B cell (primary cell): ENCODE results near the gene ARL2. TPM values are rescaled to one million over a fixed set of nuclear protein-coding genes. Genes with fewer than 3 reads are reported as not detected.

Source experiments
- ATAC-seq: fragments of 200-7000 bp; cut with Tn5 transposase; one replicate; pipeline ENCODE4 v1.10.0; 2021; ENCODE audit warnings: low read depth, mild to moderate bottlenecking, moderate number of reproducible peaks, moderate library complexity
- CTCF ChIA-PET: fragments of 350-600 bp; sonication (Branson Sonifier 250); formaldehyde crosslinking; loops from one replicate; lab custom pipeline; 2021; ENCODE audit warnings: antibody characterized with exemption, inconsistent platforms; lab: Charles Lee
- POLR2A ChIA-PET: fragments of 350-600 bp; sonication (Branson Sonifier 250); formaldehyde crosslinking; loops from one replicate; lab custom pipeline; 2021; ENCODE audit warnings: antibody characterized with exemption; lab: Charles Lee
- DNase-seq: peaks from one replicate; pipeline ENCODE4 v3.0.0; 2013
- H2AFZ ChIP-seq: 2 replicates; pipeline ENCODE4 v1.6.1; 2012; ENCODE audit warnings: mild to moderate bottlenecking, low read depth, low read length; ENCODE audit not compliant: insufficient read depth, poor library complexity, severe bottlenecking
- H3K27ac ChIP-seq, 2 donors: 1 replicate in 1 of 2; 2 replicates in 1 of 2; pipeline ENCODE4 v1.5.1; 2012 to 2013; ENCODE audit warnings: low read length in 2 of 2, mild to moderate bottlenecking in 2 of 2, moderate library complexity in 1 of 2
- H3K27me3 ChIP-seq, 4 experiments: fragments of 200-600 bp in 1 of 4; sonication (generic) in 1 of 4; replicated peaks in 1 of 4; 1 replicate in 2 of 4; 2 replicates in 2 of 4; pipeline versions ENCODE4 v1.6.1 to v1.7.0; 2013 to 2016; ENCODE audit warnings: low read length in 3 of 4, mild to moderate bottlenecking in 2 of 4, mixed read lengths in 1 of 4, moderate library complexity in 1 of 4; ENCODE audit not compliant: insufficient read depth in 4 of 4, control insufficient read depth in 3 of 4; ENCODE audit errors: control extremely low read depth in 1 of 4
- H3K36me3 ChIP-seq, 2 experiments: replicated peaks in 1 of 2; 1 replicate in 1 of 2; 2 replicates in 1 of 2; pipeline versions ENCODE4 v1.6.1 to v1.7.1; 2013; ENCODE audit warnings: low read length in 1 of 2; ENCODE audit not compliant: insufficient read depth in 2 of 2, control insufficient read depth in 1 of 2; ENCODE audit errors: control extremely low read depth in 1 of 2, extremely low read depth in 1 of 2
- H3K4me1 ChIP-seq, 2 donors: fragments of 200-600 bp in 1 of 2; sonication (generic) in 1 of 2; 1 replicate in 1 of 2; 2 replicates in 1 of 2; pipeline versions ENCODE4 v1.5.1 to v1.6.1; 2013 to 2017; ENCODE audit warnings: low read length in 2 of 2; ENCODE audit not compliant: control insufficient read depth in 2 of 2, insufficient read depth in 2 of 2
- H3K4me2 ChIP-seq: replicated peaks from 2 replicates; pipeline ENCODE3; 2012; ENCODE audit warnings: mild to moderate bottlenecking, low read depth, low read length; ENCODE audit not compliant: poor library complexity, severe bottlenecking
- H3K4me3 ChIP-seq, 5 experiments: fragments of 200-600 bp in 1 of 5; sonication (generic) in 1 of 5; 1 replicate in 3 of 5; 2 replicates in 2 of 5; pipeline versions ENCODE4 v1.5.1 to v1.7.0; 2011 to 2016; ENCODE audit warnings: low read length in 4 of 5, mild to moderate bottlenecking in 4 of 5, low read depth in 2 of 5, control low read depth in 1 of 5, moderate library complexity in 1 of 5; ENCODE audit not compliant: insufficient read depth in 1 of 5; ENCODE audit errors: control extremely low read depth in 1 of 5, extremely low read depth in 1 of 5
- H3K79me2 ChIP-seq: fragments of 200-600 bp; sonication (generic); one replicate; pipeline ENCODE4 v1.6.0; 2016; ENCODE audit warnings: low read length; ENCODE audit not compliant: control insufficient read depth, insufficient read depth
- H3K9ac ChIP-seq: fragments of 200-600 bp; sonication (generic); 2 replicates; pipeline ENCODE4 v1.6.1; 2017; ENCODE audit warnings: mild to moderate bottlenecking, low read length, moderate library complexity
- H3K9me3 ChIP-seq, 3 donors: one replicate each; pipeline versions ENCODE4 v1.6.1 to v1.7.1; 2013; ENCODE audit warnings: low read length in 2 of 3; ENCODE audit not compliant: control insufficient read depth in 2 of 3, insufficient read depth in 1 of 3; ENCODE audit errors: control extremely low read depth in 1 of 3
- H4K20me1 ChIP-seq: 2 replicates; pipeline ENCODE4 v1.6.0; 2012; ENCODE audit warnings: mild to moderate bottlenecking, low read length; ENCODE audit not compliant: insufficient read depth, control insufficient read depth, poor library complexity, severe bottlenecking
- H3K27ac Mint-ChIP-seq: one replicate; pipeline ENCODE4 v1.8.0; 2021; ENCODE audit warnings: mixed read lengths
- H3K27me3 Mint-ChIP-seq: one replicate; pipeline ENCODE4 v1.8.0; 2021; ENCODE audit warnings: mixed read lengths
- H3K4me1 Mint-ChIP-seq: one replicate; pipeline ENCODE4 v1.8.0; 2021; ENCODE audit warnings: mixed read lengths
- H3K4me3 Mint-ChIP-seq: one replicate; pipeline ENCODE4 v1.8.0; 2021; ENCODE audit warnings: mixed read lengths
- H3K9me3 Mint-ChIP-seq: one replicate; pipeline ENCODE4 v1.8.0; 2022; ENCODE audit warnings: mixed read lengths; ENCODE audit not compliant: insufficient read depth
- EZH2 ChIP-seq: IDR thresholded peaks from 2 replicates; pipeline ENCODE4 v1.6.1; 2012; ENCODE audit warnings: borderline replicate concordance, low read depth, mild to moderate bottlenecking, moderate library complexity, low read length; ENCODE audit not compliant: insufficient read depth, poor library complexity, severe bottlenecking
- WGBS: methylation state at CpG from one replicate; pipeline ENCODE4 v1.1.5; 2013; ENCODE audit warnings: missing lambda C conversion rate; ENCODE audit not compliant: insufficient coverage; 5-methylcytosine and 5-hydroxymethylcytosine counted together
- intact Hi-C: fragments of 100-400 bp; cut with micrococcal nuclease; formaldehyde crosslinking; loops from one replicate; pipeline ENCODE4 v1.10.0; 2022
- polyA plus RNA-seq: library from polyadenylated mRNA; depleted of rRNA; stranded (reverse); fragments of >200 nt; gene quantifications from 2 replicates; pipeline ENCODE4 v1.2.3, GENCODE V29; 2012
- total RNA-seq, 2 donors: library from RNA; stranded (reverse); fragments of 120-200 nt in 1 of 2; gene quantifications; 1 replicate in 1 of 2; 2 replicates in 1 of 2; pipeline versions ENCODE4 v1.2.3 to v1.2.4, GENCODE V29; 2013 to 2022
- TF ChIP-seq, protein P1 (sequence below): fragments of 200-600 bp; IDR thresholded peaks from one replicate; pipeline ENCODE4 v1.8.0; 2022; ENCODE audit warnings: antibody characterized with exemption, mild to moderate bottlenecking

ARL2 gene
- total and polyA plus RNA-seq, 2 donors (not counting 1 experiment from before 2014, with no cell fraction given): 43.4 to 53.6 TPM

DNA sequence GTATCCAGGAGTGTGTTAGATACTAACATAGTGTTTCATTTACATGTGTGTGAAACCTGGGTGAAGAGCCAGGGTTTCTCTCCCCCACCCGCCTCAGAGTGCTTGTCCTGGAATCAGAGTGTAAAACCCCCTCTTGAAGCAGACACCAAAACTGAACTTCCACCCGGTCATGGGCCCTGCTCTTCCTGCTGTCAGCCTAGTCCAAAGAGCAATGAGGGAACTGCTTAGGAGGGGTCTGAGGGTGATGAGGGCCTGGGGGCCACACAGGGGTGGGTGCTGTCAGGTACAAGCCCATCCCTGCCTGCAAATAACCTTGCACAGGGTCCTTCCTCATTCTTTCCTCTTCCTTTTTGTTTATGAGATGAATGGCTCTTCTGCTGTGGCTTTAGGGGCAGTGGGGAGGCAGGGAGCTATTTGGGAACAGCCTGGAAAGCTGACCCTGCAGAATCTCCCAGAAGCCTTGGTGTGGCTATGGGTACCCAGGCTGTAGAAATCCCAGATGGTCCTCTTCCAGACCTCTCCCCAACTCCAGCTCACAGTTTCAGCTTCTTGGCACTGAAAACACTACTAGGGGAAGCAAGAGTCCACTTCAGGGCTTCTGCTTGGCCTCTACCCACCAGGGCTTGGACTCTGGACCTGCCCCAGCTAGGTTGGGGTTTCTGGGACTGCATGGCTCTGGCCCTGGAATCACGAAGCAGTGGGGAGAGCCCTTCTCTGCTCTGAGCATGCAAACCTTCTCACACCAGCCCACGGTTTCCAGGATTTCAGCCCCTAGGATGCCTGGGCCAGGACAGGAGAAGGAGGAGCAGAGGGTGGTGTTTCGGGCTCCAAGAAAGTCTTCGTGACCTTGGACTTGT is 25.7 kb upstream of the ARL2 start:
- peaks cover 55% of the 10 kb centered on the region for H3K4me1 Mint-ChIP-seq
- Histone ChIP-seq H3K79me2 (no peaks in the 10 kb centered on the region), H3K4me2 (peak overlapping the region; percentile 4), H3K36me3 (no peaks in the 10 kb centered on the region), H3K27ac (no peak overlapping the region), H3K9me3 (peaks cover 0 to 4% (median 0%) of the 10 kb centered on the region in 3 donors), H2AFZ (no peak overlapping the region), H3K27me3 (no peaks in the 10 kb centered on the region), H3K4me3 (no peak overlapping the region), H3K4me1 (peaks cover 52 to 65% of the 10 kb centered on the region in 2 donors), H4K20me1 (no peaks in the 10 kb centered on the region), H3K9ac (no peak overlapping the region)
- TF ChIP-seq EZH2: no peak
- TF ChIP-seq, protein P1, sequence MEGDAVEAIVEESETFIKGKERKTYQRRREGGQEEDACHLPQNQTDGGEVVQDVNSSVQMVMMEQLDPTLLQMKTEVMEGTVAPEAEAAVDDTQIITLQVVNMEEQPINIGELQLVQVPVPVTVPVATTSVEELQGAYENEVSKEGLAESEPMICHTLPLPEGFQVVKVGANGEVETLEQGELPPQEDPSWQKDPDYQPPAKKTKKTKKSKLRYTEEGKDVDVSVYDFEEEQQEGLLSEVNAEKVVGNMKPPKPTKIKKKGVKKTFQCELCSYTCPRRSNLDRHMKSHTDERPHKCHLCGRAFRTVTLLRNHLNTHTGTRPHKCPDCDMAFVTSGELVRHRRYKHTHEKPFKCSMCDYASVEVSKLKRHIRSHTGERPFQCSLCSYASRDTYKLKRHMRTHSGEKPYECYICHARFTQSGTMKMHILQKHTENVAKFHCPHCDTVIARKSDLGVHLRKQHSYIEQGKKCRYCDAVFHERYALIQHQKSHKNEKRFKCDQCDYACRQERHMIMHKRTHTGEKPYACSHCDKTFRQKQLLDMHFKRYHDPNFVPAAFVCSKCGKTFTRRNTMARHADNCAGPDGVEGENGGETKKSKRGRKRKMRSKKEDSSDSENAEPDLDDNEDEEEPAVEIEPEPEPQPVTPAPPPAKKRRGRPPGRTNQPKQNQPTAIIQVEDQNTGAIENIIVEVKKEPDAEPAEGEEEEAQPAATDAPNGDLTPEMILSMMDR: no peak
- ChIA-PET POLR2A (interaction anchor here (0.5 kb wide), 1 partner anchor 185 kb away, joined by 4 read pairs; no protein-coding TSS in a partner anchor), CTCF (interaction anchor here (1.2 kb wide), 1 partner anchor 9 kb away, joined by 5 read pairs; the partner anchor contains the start of gene BATF2)
- DNase-seq (no peak), ATAC-seq (no peak)
- H3K4me3 Mint-ChIP-seq: no peak overlapping the region
- WGBS: 98% methylated on average over 4 of the region's 6 CpGs
- peak overlapping the region; percentile 76 for H3K27ac Mint-ChIP-seq
- no peaks in the 10 kb centered on the region for H3K9me3 Mint-ChIP-seq
- intact Hi-C loops: no loop called here
- H3K27me3 Mint-ChIP-seq: no peaks in the 10 kb centered on the region

DNA sequence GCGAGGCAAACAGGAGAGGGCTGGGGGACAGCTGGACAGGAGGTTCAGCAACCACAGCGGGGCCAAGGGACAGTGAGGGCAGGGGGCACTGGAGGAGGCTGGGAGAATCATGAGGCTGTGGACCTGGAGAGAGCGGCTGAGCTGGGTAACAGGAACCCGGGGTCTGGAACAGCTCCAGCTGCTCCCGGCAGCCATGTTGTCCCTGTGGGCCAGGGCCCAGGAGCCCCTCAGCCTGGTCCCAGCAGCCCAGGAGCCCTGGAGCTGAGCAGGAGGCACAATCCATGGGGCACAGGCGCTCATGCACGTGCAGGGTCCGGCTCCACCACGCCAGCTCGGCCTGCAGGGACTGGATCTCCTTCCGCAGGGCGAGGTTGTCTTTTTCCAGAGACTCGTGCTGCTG is 24.5 kb upstream of the ARL2 start:
- Mint-ChIP-seq H3K9me3 (no peaks in the 10 kb centered on the region), H3K4me3 (no peak overlapping the region), H3K27me3 (no peaks in the 10 kb centered on the region), H3K27ac (no peak overlapping the region), H3K4me1 (peaks cover 53% of the 10 kb centered on the region)
- TF ChIP-seq EZH2: no peak
- TF ChIP-seq, protein P1: no peak
- Histone ChIP-seq H3K79me2 (no peaks in the 10 kb centered on the region), H3K36me3 (no peaks in the 10 kb centered on the region), H3K27ac (no peak overlapping the region), H3K27me3 (no peaks in the 10 kb centered on the region), H3K9ac (no peak overlapping the region), H3K4me2 (peak overlapping the region; percentile 82), H3K4me3 (no peak overlapping the region), H4K20me1 (no peaks in the 10 kb centered on the region), H2AFZ (no peak overlapping the region), H3K9me3 (peaks cover 0 to 4% (median 0%) of the 10 kb centered on the region in 3 donors), H3K4me1 (peaks cover 45 to 59% of the 10 kb centered on the region in 2 donors)
- ATAC-seq: no peak
- ChIA-PET POLR2A (interaction anchor here (0.6 kb wide), 1 partner anchor 34 kb away, joined by 5 read pairs; no protein-coding TSS in a partner anchor), CTCF (no interaction called here)
- intact Hi-C loops: no loop called here
- WGBS: 93% methylated on average over 13 of the region's 13 CpGs
- DNase-seq: no peak
